Activated CD8-positive, alpha-beta memory T cell treated with anti-CD3 and anti-CD28 coated beads, Interleukin-2, amount 50 U/mL, for 24 hours (primary cell): ENCODE measurements around the gene LAG3.

Experiments used
- DNase-seq: peaks from one replicate; pipeline ENCODE4 v3.0.0-alpha.2; 2020; ENCODE audit errors: extremely low read depth

The LAG3 gene

DNA sequence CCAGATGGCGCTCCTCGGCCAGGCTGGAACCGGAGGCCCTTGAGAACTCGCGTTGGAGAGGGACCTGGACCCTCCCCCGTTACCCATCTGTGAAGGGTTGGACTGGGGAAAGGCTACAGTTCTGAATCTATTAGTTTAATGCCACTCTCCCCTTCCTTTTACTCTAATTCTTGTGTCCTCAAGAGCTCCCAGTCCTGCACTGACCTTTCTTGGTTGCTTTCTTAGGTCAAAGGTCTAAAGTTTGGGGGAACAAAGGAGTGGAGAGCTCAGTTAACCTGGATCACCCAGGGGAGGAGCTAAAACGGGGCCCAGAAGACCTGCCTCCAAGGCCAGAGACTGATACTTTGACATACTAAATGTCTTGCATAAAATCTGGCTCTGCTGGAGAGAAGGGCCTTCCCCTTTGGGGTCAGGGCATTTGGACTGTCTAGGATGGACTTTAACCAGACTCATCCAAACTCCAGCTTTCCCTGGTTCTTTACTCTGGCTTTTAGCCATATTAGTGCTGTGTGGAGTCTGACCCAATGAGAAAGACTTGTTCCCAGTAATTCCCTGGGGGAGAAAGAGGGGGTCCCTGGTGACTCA is 18.5 kb upstream of the LAG3 start:
- no peak for DNase-seq

DNA sequence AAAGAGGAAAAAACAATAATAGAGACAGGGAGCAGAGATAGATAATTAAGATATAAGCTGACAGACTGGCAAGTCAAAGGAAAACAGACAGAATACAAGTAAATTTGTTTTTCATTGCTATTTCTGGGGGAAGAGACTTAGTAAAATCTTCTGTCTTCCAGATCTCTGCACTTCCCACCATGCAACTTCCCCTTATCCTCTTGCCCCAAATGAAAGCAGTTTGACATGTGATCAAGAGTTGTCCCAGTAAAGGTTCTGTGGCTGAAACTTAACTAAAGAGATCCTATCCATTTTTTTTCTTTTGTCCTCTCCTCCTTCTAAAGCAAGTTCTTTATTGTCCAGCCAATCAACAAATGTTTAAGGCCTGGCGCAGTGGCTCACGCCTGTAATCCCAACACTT is 17.9 kb upstream of the LAG3 start:
- no peak for DNase-seq

DNA sequence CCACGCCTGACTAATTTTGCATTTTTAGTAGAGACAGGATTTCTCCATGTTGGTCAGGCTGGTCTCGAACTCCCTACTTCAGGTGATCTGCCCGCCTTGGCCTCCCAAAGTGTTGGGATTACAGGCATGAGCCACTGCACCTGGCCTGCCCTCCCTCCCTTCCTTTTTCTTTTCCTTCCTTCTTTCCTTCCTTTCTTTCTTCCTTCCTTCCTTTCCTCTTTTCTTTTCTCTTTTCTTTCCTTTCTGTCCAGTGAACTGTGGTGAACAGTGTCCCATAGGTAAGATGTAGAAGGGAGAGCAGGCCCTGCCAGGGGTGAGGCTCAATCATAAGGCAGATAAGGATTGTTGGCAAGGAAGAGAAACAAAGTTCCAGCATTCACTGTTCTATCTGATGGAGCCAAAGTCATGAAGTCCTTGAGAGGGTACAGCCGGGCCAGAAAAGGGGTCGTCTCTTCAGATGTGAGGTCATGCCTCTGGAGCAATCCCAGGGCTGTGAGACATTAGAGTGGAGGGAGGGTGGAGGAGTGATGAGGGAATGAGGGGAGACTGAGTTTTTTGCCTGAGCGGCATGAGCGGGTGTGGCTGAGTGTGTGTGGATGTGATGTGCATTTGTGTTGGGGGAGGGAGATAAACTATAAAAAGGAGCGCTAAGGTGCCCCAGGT is 15.2 kb upstream of the LAG3 start:
- no peak for DNase-seq

DNA sequence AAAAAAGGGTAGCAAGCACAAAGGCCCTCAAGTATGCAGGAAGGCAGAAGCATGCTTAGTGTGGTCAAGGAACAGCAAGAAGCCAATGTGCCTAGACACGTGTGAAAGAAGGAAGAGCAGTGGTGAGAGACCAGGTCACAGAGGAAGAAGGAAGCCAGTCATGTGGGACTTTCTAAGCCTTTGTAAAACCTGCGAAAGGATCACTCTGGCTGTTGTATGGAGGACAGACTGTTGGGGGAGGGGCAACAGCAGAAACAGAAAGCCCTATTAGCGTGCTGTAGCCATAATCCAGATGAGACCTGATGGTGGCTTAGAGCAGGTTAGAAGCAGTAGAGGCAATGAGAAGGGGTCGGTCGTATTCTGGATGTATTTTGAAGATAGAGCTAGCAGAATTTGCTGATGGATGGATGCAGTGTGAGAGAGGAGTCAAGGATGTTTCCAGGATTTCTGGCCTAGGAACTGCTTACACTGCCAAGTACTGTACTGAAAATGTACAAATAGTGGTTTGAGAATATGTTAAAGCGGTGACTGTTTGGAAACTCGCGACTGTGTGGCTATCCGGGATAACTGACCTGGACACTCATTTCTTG is 13.7 kb upstream of the LAG3 start:
- DNase-seq: no peak

DNA sequence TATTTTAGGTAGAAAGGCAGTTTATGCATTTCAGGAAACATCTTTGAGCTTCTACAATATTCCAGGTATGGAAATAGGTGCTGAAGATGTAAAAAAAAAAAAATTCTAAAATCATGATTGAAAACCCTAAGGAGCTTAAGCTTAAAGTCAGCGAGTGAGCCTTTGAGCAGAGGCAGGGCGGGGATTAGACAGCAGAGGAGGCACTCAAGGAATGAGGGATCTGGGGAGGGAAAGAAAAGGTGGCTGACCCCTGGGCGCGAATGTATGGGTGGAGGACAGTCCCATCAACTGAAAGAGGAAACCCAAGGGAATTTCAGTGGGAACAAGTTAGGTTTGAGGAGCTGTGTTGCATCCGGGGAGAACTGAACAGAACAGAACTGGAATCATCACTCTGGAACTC is 12.6 kb upstream of the LAG3 start:
- DNase-seq: no peak

DNA sequence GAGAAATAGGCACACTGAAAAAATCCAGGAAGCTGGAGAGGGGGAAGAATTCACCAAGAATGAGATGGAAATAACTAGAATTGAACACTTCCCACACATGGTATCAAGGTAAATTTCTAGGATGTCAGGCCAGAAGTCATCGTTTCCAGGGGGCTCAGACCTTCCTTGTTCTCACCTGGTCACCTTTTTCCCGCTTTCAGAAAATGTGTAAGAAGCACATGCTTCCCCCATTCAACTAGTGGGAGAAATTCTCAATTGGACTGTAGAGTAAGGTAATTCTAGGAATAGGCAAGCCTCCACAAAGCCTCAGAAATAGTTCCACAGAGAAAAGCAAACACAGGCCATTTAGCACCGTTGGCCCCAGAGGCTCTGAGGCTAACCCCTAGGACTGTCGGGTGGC is 8.9 kb upstream of the LAG3 start:
- no peak for DNase-seq

DNA sequence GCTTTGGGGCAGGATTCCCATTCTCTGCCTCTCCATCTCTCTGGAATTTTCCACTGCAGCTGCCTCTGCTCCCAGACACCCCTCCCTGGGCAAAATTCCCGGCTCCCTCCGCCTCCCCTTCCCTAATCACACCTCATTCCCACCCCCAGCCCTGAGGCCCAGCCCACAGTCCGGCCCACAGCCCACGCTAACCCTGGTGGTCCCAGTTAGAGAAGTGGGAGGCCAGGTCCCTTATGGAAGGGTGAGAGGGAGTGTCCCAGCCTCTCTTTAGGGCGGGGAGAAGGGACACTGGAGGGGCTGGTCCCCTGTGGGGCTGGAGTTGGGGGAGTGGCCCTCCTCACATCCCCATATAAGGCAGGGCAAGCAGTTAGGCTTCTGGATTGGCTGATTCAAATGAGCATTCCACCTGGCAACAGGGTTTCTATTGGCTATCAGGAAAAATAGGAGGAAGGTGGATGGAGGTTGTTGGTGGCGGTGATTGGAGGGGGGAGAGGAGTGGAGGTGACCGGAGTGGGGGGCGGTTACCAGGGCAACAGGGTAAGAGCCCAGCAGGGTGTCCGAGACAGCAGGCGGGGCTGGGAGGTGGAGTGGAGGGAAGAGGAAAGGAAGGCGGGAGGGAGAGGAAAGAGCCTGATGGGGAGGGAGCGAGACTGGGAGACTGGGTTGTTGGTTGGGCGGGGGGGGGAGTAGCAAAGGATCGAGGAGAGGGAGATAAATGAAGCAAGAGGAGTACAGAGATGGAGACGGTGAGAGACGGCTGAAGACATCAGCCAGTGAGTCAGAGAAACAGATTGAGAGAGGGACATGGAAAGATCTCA is 8.1 kb upstream of the LAG3 start:
- no peak for DNase-seq

DNA sequence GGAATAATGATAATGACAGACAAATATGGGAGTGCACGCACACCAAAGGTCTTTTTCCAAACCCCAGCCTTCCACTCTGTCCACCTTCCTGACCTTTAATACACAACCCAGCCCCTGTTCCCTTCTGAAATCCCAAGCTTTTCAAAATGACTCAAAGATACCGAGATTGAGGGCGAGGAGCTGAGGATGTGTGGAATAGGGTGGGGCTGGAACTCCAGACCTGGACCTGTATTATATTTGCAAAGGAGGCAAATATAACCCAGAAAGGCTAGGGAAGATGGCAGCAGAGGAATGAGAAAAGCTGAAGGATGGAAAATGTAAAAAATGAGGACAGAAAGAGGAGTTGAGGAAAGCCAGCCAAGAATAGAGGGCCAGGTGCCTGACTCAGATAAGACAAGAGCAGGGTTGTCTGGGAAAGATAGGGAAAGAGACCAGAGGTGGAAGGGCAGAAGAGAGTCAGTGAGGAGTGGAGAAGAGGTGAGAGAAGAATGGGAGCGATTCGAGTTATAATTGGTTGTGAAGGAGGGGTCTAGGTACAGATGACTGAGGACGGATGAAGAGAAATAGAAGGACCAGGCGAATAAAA is 7.2 kb upstream of the LAG3 start:
- DNase-seq: no peak

DNA sequence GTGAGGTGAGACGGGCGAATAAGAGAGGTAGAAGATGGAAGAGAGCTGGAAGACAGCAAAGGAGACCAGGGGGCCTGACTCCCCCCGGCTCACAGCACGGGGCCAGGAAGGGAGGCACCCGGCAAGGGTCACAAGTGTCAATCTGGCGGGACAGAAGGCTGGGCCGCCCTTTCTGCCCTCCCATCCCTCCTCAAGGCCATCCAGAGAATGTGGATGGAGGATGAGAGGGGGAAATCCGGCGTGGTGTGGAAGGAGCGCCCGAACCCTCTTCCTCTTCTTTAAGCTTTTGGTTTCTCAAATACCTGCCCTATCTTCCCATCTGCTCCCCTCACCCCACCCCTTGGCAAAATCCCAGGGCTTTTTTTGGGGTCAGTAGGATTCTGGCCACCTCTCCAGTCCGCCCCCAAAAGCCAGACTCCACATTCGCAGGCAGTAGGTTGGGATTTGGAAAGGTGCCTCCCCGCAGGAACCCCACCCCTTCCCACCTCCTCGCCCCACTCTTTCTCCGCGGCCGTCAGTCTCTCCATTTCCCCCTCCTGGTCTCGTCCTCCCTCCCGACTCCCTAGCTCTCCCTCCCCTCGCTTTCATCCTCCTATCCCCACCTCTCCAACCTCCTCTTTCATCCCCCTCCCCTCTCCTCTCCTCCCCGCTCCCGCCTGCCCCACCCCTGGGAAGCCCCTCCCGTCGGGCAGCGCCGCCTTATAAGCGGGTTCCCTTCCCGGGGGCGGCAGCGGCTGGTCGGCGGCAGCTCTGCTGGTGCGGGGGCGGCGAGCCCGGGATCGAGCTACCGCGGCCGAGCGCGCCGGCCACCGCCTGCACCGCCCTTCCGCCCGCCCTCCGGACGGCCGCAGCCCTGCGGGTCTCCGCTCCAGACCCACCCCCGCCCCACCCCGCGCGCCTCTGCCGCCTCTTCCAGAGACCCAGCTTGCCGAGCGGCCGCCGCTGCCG is 6.4 kb upstream of the LAG3 start, which contains the start of gene PTMS:
Gene PTMS, plus strand, starts transcription at position 730 of the 948 bp plus-strand sequence. CDS start 343 bp downstream, outside the sequence.
- no peak for DNase-seq

DNA sequence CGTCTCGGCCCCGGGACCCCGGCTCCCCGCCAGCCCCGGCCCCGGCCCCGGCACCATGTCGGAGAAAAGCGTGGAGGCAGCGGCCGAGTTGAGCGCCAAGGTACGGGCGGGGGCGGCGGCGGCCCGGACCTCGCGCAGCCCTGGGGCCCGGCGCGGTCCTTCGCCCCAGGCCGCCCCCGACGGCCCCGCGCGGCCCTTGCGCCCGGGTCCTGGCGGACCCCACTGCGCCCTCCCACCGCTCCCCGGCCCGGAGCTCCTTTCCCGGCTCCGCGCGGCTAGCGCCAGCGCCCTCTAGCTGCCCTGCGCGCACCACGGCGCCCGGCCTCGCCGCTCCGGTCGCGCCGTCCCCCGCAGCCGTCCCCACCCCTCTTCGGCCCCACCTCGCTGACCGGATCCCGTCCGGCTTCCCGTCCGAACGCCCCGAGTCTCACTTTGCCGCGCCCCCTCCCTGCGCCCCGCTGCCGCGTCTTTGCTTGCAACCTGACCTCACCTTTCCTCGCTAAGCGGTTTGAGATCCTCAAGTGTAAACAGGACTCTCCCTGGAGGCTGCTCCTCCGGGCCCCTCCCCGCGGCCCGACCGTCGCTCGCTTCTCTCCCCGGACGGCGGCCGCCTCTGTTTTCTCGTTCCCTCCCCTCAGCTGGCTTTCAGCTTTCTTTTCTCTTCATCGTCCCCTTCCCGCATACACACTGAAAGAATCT is 5.5 kb upstream of the LAG3 start:
- no peak for DNase-seq

DNA sequence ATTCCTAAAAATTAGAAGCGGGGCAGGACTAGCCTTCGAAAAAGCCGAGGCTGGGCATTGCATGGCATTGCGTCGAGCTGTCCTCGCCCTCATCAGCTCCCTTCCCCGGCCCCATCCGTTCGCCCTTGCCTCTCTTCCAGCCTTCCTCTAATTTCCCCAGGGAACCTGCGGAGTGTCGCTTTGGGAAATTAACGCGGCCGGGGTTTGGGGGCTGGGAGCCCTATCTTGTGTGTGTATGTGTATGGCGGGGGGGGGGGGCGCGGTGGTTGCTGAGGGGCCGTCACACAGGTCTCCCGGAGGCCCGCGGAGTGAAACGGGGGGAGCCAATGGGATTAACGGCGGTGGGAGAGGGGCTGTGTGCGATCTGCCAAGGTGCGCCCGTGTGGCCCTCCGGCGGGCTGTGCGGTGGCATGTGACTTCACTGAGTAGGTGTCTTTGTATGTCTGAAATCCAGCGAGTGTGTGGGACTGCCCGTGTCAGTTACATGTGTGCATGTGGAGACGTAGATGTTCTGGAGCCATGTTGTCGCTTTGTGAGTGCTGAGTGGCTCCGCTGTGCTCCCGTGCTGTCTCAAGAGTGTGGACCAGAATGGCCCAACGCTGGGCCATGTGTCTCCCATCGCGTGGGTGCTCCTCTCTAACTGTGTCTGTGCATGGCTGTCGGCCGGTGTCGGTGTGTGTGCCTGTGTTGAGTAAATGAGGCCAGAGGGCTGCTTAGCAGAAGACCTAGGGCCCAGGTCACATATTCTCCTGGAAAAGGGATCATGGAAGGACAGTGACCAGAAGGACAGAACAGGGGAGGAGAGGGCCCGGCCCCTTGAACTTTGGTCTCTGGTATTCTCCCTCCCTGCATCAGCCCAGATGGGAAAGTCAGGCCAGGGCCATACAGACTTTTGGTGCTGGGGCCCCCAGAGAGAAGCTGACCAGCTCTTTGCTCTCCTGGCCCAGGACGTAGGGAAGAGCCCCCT is 4.7 kb upstream of the LAG3 start:
- no peak for DNase-seq

DNA sequence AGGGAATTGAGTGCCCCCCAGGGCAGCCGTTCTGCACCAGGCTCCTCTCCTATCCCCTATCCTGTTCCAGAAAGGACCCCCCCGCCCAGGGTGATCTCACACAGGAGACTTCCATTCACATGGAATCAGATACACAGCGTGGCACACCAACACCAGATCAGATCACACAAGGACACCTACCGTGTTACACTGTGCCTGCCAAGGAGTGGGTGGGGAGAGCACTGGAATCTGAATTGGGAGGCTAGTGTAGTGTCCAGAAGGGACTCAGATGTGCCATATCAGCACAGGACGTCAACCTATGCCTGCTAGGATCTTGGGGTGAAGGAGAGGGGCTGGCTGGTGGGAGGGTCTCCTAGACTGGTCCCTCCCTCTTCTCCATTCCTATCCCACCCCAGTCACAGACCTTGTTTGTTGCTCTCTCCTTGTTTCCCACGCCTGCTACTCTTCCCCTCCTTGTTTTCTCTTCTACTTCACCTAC is 3.8 kb upstream of the LAG3 start:
- DNase-seq: no peak

DNA sequence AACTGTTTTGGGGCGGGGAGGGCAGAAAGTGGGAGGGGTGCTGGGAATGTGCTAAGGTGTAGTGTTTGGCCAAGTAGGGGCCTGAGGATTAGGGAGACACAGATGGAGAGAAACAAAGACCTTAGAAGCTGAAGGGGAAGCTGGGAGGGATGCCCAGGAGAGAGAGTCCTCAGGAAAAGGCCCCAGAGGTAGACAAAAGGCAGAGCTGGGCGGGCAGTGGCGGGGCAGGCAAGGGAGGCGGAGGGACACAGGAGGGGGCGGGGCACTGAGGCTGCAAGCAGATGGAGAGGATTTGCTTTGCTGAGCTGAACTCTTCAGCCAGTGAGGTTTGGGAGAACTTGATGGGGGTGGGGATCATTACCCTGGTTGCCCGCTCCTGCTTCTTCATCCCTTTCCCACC is 3.3 kb upstream of the LAG3 start:
- no peak for DNase-seq

DNA sequence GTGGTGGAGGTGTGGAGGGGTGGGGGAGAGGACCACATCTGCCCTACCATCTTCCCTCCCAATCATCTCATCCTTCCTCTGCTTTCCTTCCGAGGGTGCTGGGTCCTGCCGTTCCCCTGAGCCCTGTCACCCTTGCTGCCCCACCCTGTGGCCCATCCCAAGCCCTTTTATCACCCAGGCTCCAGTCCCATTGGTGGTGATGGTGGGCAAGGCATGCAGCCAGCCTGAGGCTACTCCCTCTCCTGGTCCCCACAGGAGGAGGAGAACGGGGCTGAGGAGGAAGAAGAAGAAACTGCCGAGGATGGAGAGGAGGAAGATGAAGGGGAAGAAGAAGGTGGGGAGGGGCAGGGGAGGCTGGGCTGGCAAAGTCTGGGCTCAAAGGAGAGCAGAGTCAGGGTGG is 2.7 kb upstream of the LAG3 start:
- DNase-seq: no peak

DNA sequence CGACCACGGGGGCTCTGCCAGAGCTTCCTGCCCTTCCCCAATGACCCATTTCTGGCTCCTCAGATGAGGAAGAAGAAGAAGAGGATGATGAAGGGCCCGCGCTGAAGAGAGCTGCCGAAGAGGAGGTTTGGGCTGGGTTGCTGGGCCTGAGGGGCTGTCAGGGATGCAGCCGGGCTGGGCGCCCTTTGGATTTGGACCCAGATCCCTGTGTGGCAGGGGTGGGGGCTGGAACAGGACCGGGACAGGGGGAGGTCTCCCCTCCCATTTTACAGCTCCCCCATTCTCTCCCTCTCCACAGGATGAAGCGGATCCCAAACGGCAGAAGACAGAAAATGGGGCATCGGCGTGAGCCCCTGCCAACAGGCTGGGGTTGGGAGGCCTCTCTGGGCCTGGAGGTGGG is 2.2 kb upstream of the LAG3 start:
- no peak for DNase-seq

DNA sequence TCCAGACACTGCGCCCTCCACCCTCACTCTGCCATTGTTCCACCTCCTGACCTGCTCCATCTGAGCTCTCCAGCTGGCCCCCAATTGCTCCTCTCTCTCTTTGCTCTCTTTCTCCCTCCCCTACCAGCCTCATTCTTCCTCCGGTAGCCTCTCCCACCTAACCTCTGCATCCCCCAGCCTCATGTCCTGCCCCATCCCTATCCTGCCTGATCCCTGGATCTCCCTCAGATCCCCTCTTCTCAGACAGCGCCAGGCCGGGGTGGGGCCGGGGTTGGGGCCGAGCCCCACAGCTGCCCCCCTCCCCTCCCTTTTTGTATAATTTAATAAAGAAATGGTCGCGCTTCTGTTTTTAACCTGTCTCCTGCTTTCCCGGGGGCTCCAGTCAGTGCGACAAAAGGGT is 1.7 kb upstream of the LAG3 start:
- no peak for DNase-seq

DNA sequence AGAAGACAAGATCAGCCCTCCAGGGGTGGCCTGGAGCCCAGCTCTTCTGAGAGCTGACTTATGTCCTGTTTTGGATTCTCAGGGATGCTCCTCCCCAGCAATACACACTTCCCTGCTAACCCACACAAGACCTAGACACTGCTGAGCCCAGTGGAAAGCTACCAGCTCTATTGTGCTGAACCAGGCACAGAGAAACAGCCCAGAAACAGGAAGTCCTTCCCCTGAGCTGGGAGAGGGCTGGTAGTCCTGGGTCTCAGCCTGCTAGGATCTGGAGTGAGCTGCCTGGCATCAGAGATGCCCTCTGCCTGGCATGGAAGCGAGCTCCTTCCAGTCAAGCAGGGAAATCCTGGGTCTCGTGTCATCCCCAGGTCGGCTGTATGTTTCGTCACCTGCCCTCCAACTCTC is 1.2 kb upstream of the LAG3 start:
- DNase-seq: no peak

DNA sequence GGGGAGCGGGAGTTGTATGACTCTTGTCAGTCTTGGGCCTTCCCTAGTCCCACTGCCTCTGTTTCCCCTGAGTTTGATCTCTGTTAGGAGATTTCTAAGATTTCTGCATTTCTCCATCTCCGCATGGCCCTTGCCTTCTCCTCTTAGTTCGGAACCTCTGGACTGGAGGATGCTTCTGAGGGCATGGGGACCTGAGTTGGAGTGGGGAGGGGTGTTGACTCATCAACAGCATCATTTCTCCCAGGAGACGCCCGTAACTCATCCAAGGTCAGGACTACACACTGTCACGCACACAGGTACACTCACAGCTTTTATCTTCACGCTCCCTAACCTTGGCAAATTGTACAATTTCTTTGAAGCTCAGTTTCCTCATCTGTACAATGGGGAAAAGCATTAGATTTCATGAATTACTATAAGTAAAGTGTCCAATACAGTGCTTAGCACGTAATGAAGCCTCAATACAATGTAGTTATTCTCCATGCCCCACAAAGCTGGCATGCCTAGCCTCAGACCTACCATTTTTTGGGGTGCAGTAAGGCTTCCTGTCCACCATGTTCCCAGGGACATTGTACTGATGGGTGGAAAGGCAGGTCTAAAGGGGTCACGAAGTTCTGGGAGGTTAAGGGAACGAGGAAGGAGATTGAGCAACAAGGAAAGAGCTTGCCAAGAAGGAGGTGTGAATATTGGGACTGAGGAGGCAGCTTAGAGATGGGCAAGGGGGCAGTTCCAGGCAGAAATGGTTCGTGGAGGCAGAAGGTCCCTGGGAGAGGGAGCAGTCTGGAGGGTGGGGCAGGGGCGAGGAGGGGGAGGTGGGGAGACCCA is 600 bp upstream of the LAG3 start:
- DNase-seq: no peak
